ENCODE data around the gene LDLRAD4.
A peak's percentile ranks its signal among the peaks of the same experiment; 100 is the strongest.

The LDLRAD4 gene

GRCh38 chr18:13253786-13254688 is 35.5 kb downstream of the LDLRAD4 start:
- Histone ChIP-seq H3K27ac (no peak overlapping the region), H3K4me1 (peaks cover 3% of the 10 kb centered on the region), H3K36me3 (ENCODE audit: control insufficient read depth, insufficient read depth, low read length) (no peaks in the 10 kb centered on the region), H3K27me3 (ENCODE audit: control insufficient read depth, insufficient read depth, low read length) (no peaks in the 10 kb centered on the region), H3K4me2 (ENCODE audit: low read length) (no peak overlapping the region), H3K9ac (no peak overlapping the region), H3K4me3 (ENCODE audit: low read depth, low read length) (no peak overlapping the region), H2AFZ (peak overlapping the region; percentile 46), H3K79me2 (peaks cover 30% of the 10 kb centered on the region), H3K9me3 (ENCODE audit: control insufficient read depth, low read length) (no peaks in the 10 kb centered on the region)
- TF ChIP-seq CTCF (IDR thresholded peaks at IDR 0.05) = no peak

GRCh38 chr18:13254971-13255927 is 36.7 kb downstream of the LDLRAD4 start:
- Histone ChIP-seq H3K27ac (no peak overlapping the region), H3K79me2 (peaks cover 28% of the 10 kb centered on the region), H3K27me3 (ENCODE audit: control insufficient read depth, insufficient read depth, low read length) (no peaks in the 10 kb centered on the region), H3K4me3 (ENCODE audit: low read depth, low read length) (no peak overlapping the region), H3K36me3 (ENCODE audit: control insufficient read depth, insufficient read depth, low read length) (no peaks in the 10 kb centered on the region), H3K9ac (no peak overlapping the region), H2AFZ (no peak overlapping the region), H3K4me2 (ENCODE audit: low read length) (no peak overlapping the region), H3K4me1 (peaks cover 3% of the 10 kb centered on the region), H3K9me3 (ENCODE audit: control insufficient read depth, low read length) (no peaks in the 10 kb centered on the region)
- no peak for TF ChIP-seq CTCF (IDR thresholded peaks at IDR 0.05)

- Histone ChIP-seq H2AFZ (no peak overlapping the region), H3K9ac (no peak overlapping the region), H3K79me2 (peaks cover 31% of the 10 kb centered on the region)
Measured at GRCh38 chr18:13256444-13257305, 38.1 kb downstream of the LDLRAD4 start.

More at GRCh38 chr18:13256444-13257305, 38.1 kb downstream of the LDLRAD4 start:
- Histone ChIP-seq H3K4me2 (ENCODE audit: low read length) (no peak overlapping the region), H3K4me3 (ENCODE audit: low read depth, low read length) (no peak overlapping the region), H3K36me3 (ENCODE audit: control insufficient read depth, insufficient read depth, low read length) (no peaks in the 10 kb centered on the region), H3K27ac (no peak overlapping the region), H3K9me3 (ENCODE audit: control insufficient read depth, low read length) (no peaks in the 10 kb centered on the region), H3K4me1 (peaks cover 3% of the 10 kb centered on the region), H3K27me3 (ENCODE audit: control insufficient read depth, insufficient read depth, low read length) (no peaks in the 10 kb centered on the region)
- TF ChIP-seq CTCF (IDR thresholded peaks at IDR 0.05) = no peak
